IMR-90 (cell line): ENCODE results near the gene SARDH. TPM values are rescaled to one million over a fixed set of nuclear protein-coding genes. Genes with fewer than 3 reads are reported as not detected.

Experiments
- ATAC-seq: fragments of 200-7000 bp; cut with Tn5 transposase; 2 replicates; pipeline ENCODE4 v1.9.1; 2020; ENCODE audit warnings: low read depth, mild to moderate bottlenecking, moderate library complexity
- BruUV-seq: library from RNA; stranded (reverse); fragments of 400-500 nt; replicated peaks from 2 replicates; lab custom pipeline; 2021; lab: Mats Ljungman, UMichigan
- CTCF ChIA-PET: fragments of 300-600 bp; formaldehyde crosslinking; extraction: SDS; loops from one replicate; lab custom pipeline; 2021; ENCODE audit warnings: antibody characterized with exemption; lab: Yijun Ruan, JAX
- POLR2A ChIA-PET: fragments of 300-600 bp; sonication (Branson Sonifier 250); formaldehyde crosslinking; loops from one replicate; lab custom pipeline; 2022; ENCODE audit warnings: antibody characterized with exemption; ENCODE audit not compliant: unreplicated experiment; lab: Charles Lee
- DNase-seq: peaks from one replicate; pipeline ENCODE4 v3.0.0; 2013
- H2AFZ ChIP-seq: replicated peaks from 2 replicates; pipeline ENCODE3; 2013; ENCODE audit warnings: low read length, mild to moderate bottlenecking; ENCODE audit not compliant: poor library complexity
- H2AK5ac ChIP-seq: 2 replicates; pipeline ENCODE4 v1.6.1; 2013; ENCODE audit warnings: low read depth, low read length, inconsistent platforms
- H2AK9ac ChIP-seq: replicated peaks from 2 replicates; pipeline ENCODE3; 2013; ENCODE audit warnings: mild to moderate bottlenecking, low read depth, low read length, moderate library complexity; ENCODE audit not compliant: poor library complexity
- H2BK120ac ChIP-seq: 2 replicates; pipeline ENCODE4 v1.6.1; 2013; ENCODE audit warnings: low read depth, low read length, inconsistent platforms
- H2BK15ac ChIP-seq: 3 replicates; pipeline ENCODE4 v1.6.1; 2013; ENCODE audit warnings: low read depth, low read length, inconsistent platforms
- H2BK20ac ChIP-seq: 2 replicates; pipeline ENCODE4 v1.6.1; 2013; ENCODE audit warnings: low read depth, mild to moderate bottlenecking, inconsistent platforms, low read length, moderate library complexity
- H2BK5ac ChIP-seq: 2 replicates; pipeline ENCODE4 v1.6.1; 2013; ENCODE audit warnings: mild to moderate bottlenecking, low read depth, low read length, inconsistent platforms; ENCODE audit not compliant: poor library complexity, severe bottlenecking
- H3K14ac ChIP-seq: replicated peaks from 2 replicates; pipeline ENCODE4 v1.6.1; 2013; ENCODE audit warnings: low read depth, low read length, inconsistent platforms
- H3K18ac ChIP-seq: 2 replicates; pipeline ENCODE4 v1.6.1; 2013; ENCODE audit warnings: low read depth, low read length, control low read depth
- H3K23ac ChIP-seq: 2 replicates; pipeline ENCODE4 v1.6.1; 2013; ENCODE audit warnings: low read depth, low read length, inconsistent platforms
- H3K27ac ChIP-seq: 2 replicates; pipeline ENCODE4 v1.5.1; 2013; ENCODE audit warnings: mild to moderate bottlenecking, control low read depth, low read length; ENCODE audit not compliant: insufficient read depth
- H3K27me3 ChIP-seq: 2 replicates; pipeline ENCODE4 v1.6.1; 2013; ENCODE audit warnings: low read length; ENCODE audit not compliant: control insufficient read depth, insufficient read depth
- H3K36me3 ChIP-seq: 2 replicates; pipeline ENCODE4 v1.6.1; 2013; ENCODE audit warnings: low read length, mixed read lengths; ENCODE audit not compliant: control insufficient read depth, insufficient read depth
- H3K4ac ChIP-seq: 2 replicates; pipeline ENCODE4 v1.6.1; 2013; ENCODE audit warnings: low read depth, low read length, inconsistent platforms
- H3K4me1 ChIP-seq: 2 replicates; pipeline ENCODE4 v1.6.1; 2013; ENCODE audit warnings: low read length, mixed read lengths; ENCODE audit not compliant: control insufficient read depth, insufficient read depth
- H3K4me2 ChIP-seq: 2 replicates; pipeline ENCODE4 v1.6.1; 2013; ENCODE audit warnings: low read depth, mild to moderate bottlenecking, control low read depth, low read length, moderate library complexity
- H3K4me3 ChIP-seq: 2 replicates; pipeline ENCODE4 v1.5.1; 2013; ENCODE audit warnings: low read depth, mild to moderate bottlenecking, control low read depth, low read length, moderate library complexity; ENCODE audit not compliant: insufficient read depth
- H3K56ac ChIP-seq: 2 replicates; pipeline ENCODE4 v1.6.1; 2013; ENCODE audit warnings: low read length, inconsistent platforms; ENCODE audit not compliant: insufficient read depth; ENCODE audit errors: extremely low read depth
- H3K79me1 ChIP-seq, 2 experiments: 2 replicates each; pipeline ENCODE4 v1.6.1; 2013; ENCODE audit warnings: low read length in 2 of 2, inconsistent platforms in 1 of 2, low read depth in 1 of 2
- H3K9ac ChIP-seq: 2 replicates; pipeline ENCODE4 v1.6.1; 2013; ENCODE audit warnings: low read depth, low read length, control low read depth
- H3K9me1 ChIP-seq: 2 replicates; pipeline ENCODE4 v1.6.1; 2013; ENCODE audit warnings: low read length, inconsistent platforms; ENCODE audit not compliant: insufficient read depth
- H3K9me3 ChIP-seq: 2 replicates; pipeline ENCODE4 v1.6.1; 2013; ENCODE audit warnings: low read length; ENCODE audit not compliant: control insufficient read depth, insufficient read depth
- H4K20me1 ChIP-seq: 2 replicates; pipeline ENCODE4 v1.6.1; 2013; ENCODE audit warnings: low read length, inconsistent platforms; ENCODE audit not compliant: insufficient read depth
- H4K5ac ChIP-seq: 2 replicates; pipeline ENCODE4 v1.6.1; 2013; ENCODE audit warnings: mild to moderate bottlenecking, low read depth, low read length, control low read depth
- H4K8ac ChIP-seq, 2 experiments: 2 replicates each; pipeline ENCODE4 v1.6.1; 2013; ENCODE audit warnings: low read depth in 2 of 2, low read length in 2 of 2, control low read depth in 1 of 2, inconsistent platforms in 1 of 2
- H4K91ac ChIP-seq: 2 replicates; pipeline ENCODE4 v1.6.1; 2013; ENCODE audit warnings: low read depth, low read length, inconsistent platforms; ENCODE audit not compliant: insufficient read depth
- BHLHE40 ChIP-seq: fragments of 150-350 bp; IDR thresholded peaks from 2 replicates; pipeline ENCODE4 v1.6.1; 2016; ENCODE audit warnings: mild to moderate bottlenecking, low read depth, low read length
- CEBPB ChIP-seq: IDR thresholded peaks from 2 replicates; pipeline ENCODE4 v1.6.1; 2012; ENCODE audit warnings: low read depth, low read length, improper control_type of control experiment
- CHD1 ChIP-seq: IDR thresholded peaks from 2 replicates; pipeline ENCODE4 v1.6.1; 2012; ENCODE audit warnings: low read depth, low read length, improper control_type of control experiment
- ELK1 ChIP-seq: fragments of 150-350 bp; IDR thresholded peaks from 2 replicates; pipeline ENCODE4 v1.6.1; 2016; ENCODE audit warnings: low read depth, mild to moderate bottlenecking, low read length, moderate library complexity, borderline replicate concordance
- FOS ChIP-seq: fragments of 150-350 bp; IDR thresholded peaks from 2 replicates; pipeline ENCODE4 v1.6.1; 2016; ENCODE audit warnings: low read depth, low read length
- MAFK ChIP-seq: IDR thresholded peaks from 2 replicates; pipeline ENCODE4 v1.6.1; 2012; ENCODE audit warnings: low read depth, low read length, improper control_type of control experiment
- MAZ ChIP-seq: IDR thresholded peaks from 2 replicates; pipeline ENCODE4 v1.6.1; 2012; ENCODE audit warnings: low read depth, mild to moderate bottlenecking, low read length, improper control_type of control experiment, moderate library complexity, borderline replicate concordance
- MXI1 ChIP-seq: IDR thresholded peaks from 2 replicates; pipeline ENCODE4 v1.6.1; 2012; ENCODE audit warnings: low read depth, mild to moderate bottlenecking, low read length, moderate library complexity, borderline replicate concordance
- NFE2L2 ChIP-seq: fragments of 150-350 bp; IDR thresholded peaks from 2 replicates; pipeline ENCODE4 v1.6.1; 2016; ENCODE audit warnings: low read depth, mild to moderate bottlenecking, low read length
- POLR2A ChIP-seq: IDR thresholded peaks from 2 replicates; pipeline ENCODE4 v1.6.1; 2012; ENCODE audit warnings: mild to moderate bottlenecking, low read depth, low read length
- RAD21 ChIP-seq: IDR thresholded peaks from 2 replicates; pipeline ENCODE4 v1.6.1; 2012; ENCODE audit warnings: low read length, improper control_type of control experiment
- RCOR1 ChIP-seq: IDR thresholded peaks from 2 replicates; pipeline ENCODE4 v1.6.1; 2012; ENCODE audit warnings: mild to moderate bottlenecking, low read length, improper control_type of control experiment; ENCODE audit not compliant: insufficient replicate concordance
- RFX5 ChIP-seq: IDR thresholded peaks from 2 replicates; pipeline ENCODE4 v1.8.0; 2012; ENCODE audit warnings: low read depth, mild to moderate bottlenecking, low read length, moderate library complexity
- SMC3 ChIP-seq: fragments of 150-350 bp; IDR thresholded peaks from 2 replicates; pipeline ENCODE4 v1.6.1; 2016; ENCODE audit warnings: low read depth, mild to moderate bottlenecking, antibody characterized with exemption, low read length, moderate library complexity
- WGBS, 2 experiments: methylation state at CpG; one replicate each; pipeline versions ENCODE4 v1.1.5 to v1.1.7; 2013; ENCODE audit warnings: missing lambda C conversion rate in 2 of 2; ENCODE audit not compliant: insufficient read length in 1 of 2; ENCODE audit errors: extremely low coverage in 2 of 2; 5-methylcytosine and 5-hydroxymethylcytosine counted together
- dilution Hi-C: fragments of 300-500 bp; cut with HindIII; formaldehyde crosslinking; loops from one replicate; pipeline ENCODE4 v1.14.3; 2018; ENCODE audit warnings: low sequenced_read_pairs; ENCODE audit not compliant: unreplicated experiment
- in situ Hi-C: fragments of 300-500 bp; cut with MboI; formaldehyde crosslinking; loops from 3 replicates; pipeline ENCODE4 v1.14.3; 2019; ENCODE audit warnings: low sequenced_read_pairs, inconsistent platforms, mixed read lengths
- intact Hi-C: fragments of 100-400 bp; cut with micrococcal nuclease; formaldehyde crosslinking; loops from 2 replicates; pipeline ENCODE4 v1.10.0; 2022
- polyA plus RNA-seq, 3 experiments: library from polyadenylated mRNA; depleted of rRNA; stranded (reverse); fragments of >200 nt; gene quantifications; 2 replicates each; pipeline ENCODE4 v1.2.3, GENCODE V29; 2012; ENCODE audit warnings: low replicate concordance in 1 of 3
- total RNA-seq: library from RNA; depleted of rRNA; stranded (reverse); fragments of >200 nt; gene quantifications from 2 replicates; pipeline ENCODE4 v1.2.3, GENCODE V29; 2012

SARDH gene
- total and polyA plus RNA-seq, 2 of the 4 experiments (the other 2 are of a cell fraction) = 5.0 to 7.5 TPM

- TF ChIP-seq POLR2A (no peak), CHD1 (no peak), MAZ (no peak), FOS (no peak), RFX5 (no peak), BHLHE40 (no peak)
Observed at GRCh38 chr9:133728856-133729616, 9.1 kb downstream of the SARDH start (continued).

- Histone ChIP-seq H3K9ac (no peak overlapping the region), H2BK15ac (no peak overlapping the region), H3K27ac (no peak overlapping the region), H3K79me1 (no peaks in the 10 kb centered on the region), H4K8ac (no peak overlapping the region), H2BK20ac (no peak overlapping the region), H2BK5ac (no peak overlapping the region), H3K23ac (no peak overlapping the region), H4K20me1 (no peaks in the 10 kb centered on the region; the same call in 1 of the 2 replicates), H3K9me3 (no peaks in the 10 kb centered on the region), H4K91ac (no peak overlapping the region), H3K36me3 (no peaks in the 10 kb centered on the region), H3K4me3 (no peak overlapping the region), H2BK120ac (no peak overlapping the region), H3K27me3 (peaks cover 1% of the 10 kb centered on the region; the same call in 1 of the 2 replicates), H3K4ac (no peak overlapping the region), H3K9me1 (no peaks in the 10 kb centered on the region), H2AK5ac (no peak overlapping the region), H3K18ac (no peak overlapping the region), H3K4me1 (no peaks in the 10 kb centered on the region), H3K4me2 (no peak overlapping the region), H4K5ac (no peak overlapping the region), H2AK9ac (no peak overlapping the region), H2AFZ (no peak overlapping the region), H3K56ac (no peak overlapping the region), H3K14ac (no peak overlapping the region)
- 81% methylated on average over 4 of the region's 18 CpGs; no CpG with 5 or more reads in 1 of the 2 experiments for WGBS, 2 experiments
- POLR2A ChIA-PET = no interaction called here
- intact Hi-C loops = loop anchor here (10.0 kb wide), 1 partner anchor 123 kb away; the partner anchor contains the start of gene FAM163B
- DNase-seq (no peak), ATAC-seq (no peak)
- in situ Hi-C loops = loop anchor here (10.0 kb wide), 1 partner anchor 323 kb away; no protein-coding TSS in a partner anchor
- CTCF ChIA-PET = no interaction called here
- no TSS peak for BruUV-seq
- dilution Hi-C loops = no loop called here
- no peak for TF ChIP-seq RAD21
- no peak for TF ChIP-seq RCOR1
- TF ChIP-seq MAZ = no peak
- TF ChIP-seq NFE2L2 = no peak
- no peak for TF ChIP-seq CEBPB
- no peak for TF ChIP-seq RFX5
- TF ChIP-seq FOS = no peak
- TF ChIP-seq ELK1 = no peak
- no peak for TF ChIP-seq MAFK
- TF ChIP-seq BHLHE40 = no peak
- no peak for TF ChIP-seq SMC3
- no peak for TF ChIP-seq MXI1
- TF ChIP-seq CHD1 = no peak
Observed at GRCh38 chr9:133727876-133728441, 10.2 kb downstream of the SARDH start.
